NCI-H2107 (cell line): Measurements from ENCODE around the gene GDI2.
"Not testable (repeated sequence)": the region's sequence is repeated elsewhere in the genome, so short reads cannot be mapped to it uniquely, and the experiment has no call there.

ENCODE experiments used
- DNase-seq: peaks from one replicate; lab custom pipeline; 2025; lab: John Stamatoyannopoulos, UW

GDI2 gene

GRCh38 chr10:5827841-5828240, 14.6 kb upstream of the GDI2 start:
- DNase-seq, result no peak

GRCh38 chr10:5826511-5826910, 13.3 kb upstream of the GDI2 start:
- not testable (repeated sequence) for DNase-seq

- no peak for DNase-seq
These were observed 5.7 kb upstream of the GDI2 start for GRCh38 chr10:5818894-5819293.

- DNase-seq, result no peak
These were observed 4.8 kb upstream of the GDI2 start for GRCh38 chr10:5818048-5818331.

GRCh38 chr10:5817322-5818047, 4.3 kb upstream of the GDI2 start:
- no peak for DNase-seq

GRCh38 chr10:5816170-5816569, 2.9 kb upstream of the GDI2 start:
- DNase-seq, result no peak

- no peak for DNase-seq
These were observed 1.2 kb upstream of the GDI2 start for GRCh38 chr10:5814110-5815107.

- no peak for DNase-seq
These were observed 218 bp downstream of the GDI2 start for GRCh38 chr10:5813091-5813340.

GRCh38 chr10:5812283-5813090, 747 bp downstream of the GDI2 start:
- no peak for DNase-seq

GRCh38 chr10:5811387-5811821, 1.8 kb downstream of the GDI2 start:
- DNase-seq, result no peak

- no peak for DNase-seq
These were observed 3.0 kb downstream of the GDI2 start for GRCh38 chr10:5810225-5810624.

- no peak for DNase-seq
These were observed 3.6 kb downstream of the GDI2 start for GRCh38 chr10:5809527-5810154.

GRCh38 chr10:5808783-5809392, 4.3 kb downstream of the GDI2 start:
- not testable (repeated sequence) for DNase-seq

GRCh38 chr10:5806745-5807144, 6.5 kb downstream of the GDI2 start:
- DNase-seq, result no peak

- no peak for DNase-seq
These were observed 7.5 kb downstream of the GDI2 start for GRCh38 chr10:5805711-5806110.

GRCh38 chr10:5805260-5805659, 8.0 kb downstream of the GDI2 start:
- DNase-seq, result no peak

- no peak for DNase-seq
These were observed 8.8 kb downstream of the GDI2 start for GRCh38 chr10:5804386-5804785.

GRCh38 chr10:5800782-5801181, 12.5 kb downstream of the GDI2 start:
- DNase-seq, result no peak

- no peak for DNase-seq
These were observed 19.0 kb downstream of the GDI2 start for GRCh38 chr10:5794236-5794635.

- DNase-seq, result no peak
These were observed 23.6 kb downstream of the GDI2 start for GRCh38 chr10:5789626-5790025.

- DNase-seq, result no peak
These were observed 24.3 kb downstream of the GDI2 start for GRCh38 chr10:5788969-5789368.

GRCh38 chr10:5783300-5783699, 29.9 kb downstream of the GDI2 start:
- no peak for DNase-seq
